GM18505 (cell line): Measurements from ENCODE around the gene PKNOX2.
A peak's percentile ranks its signal among the peaks of the same experiment; 100 is the strongest.

Experiments
- ATAC-seq: cut with Tn5 transposase; IDR thresholded peaks from one replicate; pipeline ENCODE4 v1.9.1; 2021; ENCODE audit not compliant: unreplicated experiment
- POLR2A ChIP-seq: IDR thresholded peaks from 4 replicates; pipeline ENCODE4 v1.6.1; 2011; ENCODE audit warnings: borderline replicate concordance; ENCODE audit not compliant: insufficient read depth, insufficient read length; ENCODE audit errors: extremely low read depth

Gene PKNOX2

DNA sequence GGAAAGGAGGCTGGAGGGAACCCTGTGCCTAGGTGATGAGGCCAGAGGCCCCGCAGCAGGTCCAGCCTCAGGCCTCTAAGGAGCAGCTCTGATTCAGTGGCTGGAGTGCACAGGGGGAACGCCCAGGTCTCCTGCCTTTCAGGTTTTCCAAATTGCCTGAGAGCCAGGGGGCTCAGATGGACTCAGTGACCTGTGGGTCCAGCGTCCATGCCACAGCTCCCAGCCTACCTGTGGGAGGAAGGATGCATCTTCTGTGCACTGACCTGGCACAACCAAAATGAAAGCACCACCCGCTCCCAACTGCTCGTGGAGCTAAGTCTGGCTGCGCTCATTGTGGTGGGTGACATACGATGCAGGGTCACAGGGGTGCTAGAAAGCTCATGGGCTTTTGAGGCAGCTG, 248.7 kb downstream of the PKNOX2 start:
- ATAC-seq, result no peak
- no peak for TF ChIP-seq POLR2A

DNA sequence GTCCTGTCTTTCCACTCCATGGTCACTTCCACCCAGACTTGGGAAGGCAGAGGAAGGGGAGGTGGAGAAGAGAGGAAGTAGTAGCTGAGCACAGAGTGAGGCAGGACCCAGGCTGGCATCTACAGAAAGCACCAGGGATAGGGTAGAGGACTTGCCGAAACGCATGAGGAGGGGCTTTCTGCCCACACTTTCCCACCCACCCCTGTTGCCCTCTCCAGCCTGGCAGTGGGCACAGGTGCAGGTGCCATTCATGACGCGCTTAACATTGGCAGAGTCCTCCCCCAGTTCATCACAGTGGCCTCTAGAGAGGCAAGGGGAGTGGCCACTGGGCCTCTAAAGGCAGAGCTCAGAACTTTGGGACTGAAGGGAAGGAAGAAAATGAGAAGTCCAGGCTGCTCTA, 249.6 kb downstream of the PKNOX2 start:
- no peak for TF ChIP-seq POLR2A

DNA sequence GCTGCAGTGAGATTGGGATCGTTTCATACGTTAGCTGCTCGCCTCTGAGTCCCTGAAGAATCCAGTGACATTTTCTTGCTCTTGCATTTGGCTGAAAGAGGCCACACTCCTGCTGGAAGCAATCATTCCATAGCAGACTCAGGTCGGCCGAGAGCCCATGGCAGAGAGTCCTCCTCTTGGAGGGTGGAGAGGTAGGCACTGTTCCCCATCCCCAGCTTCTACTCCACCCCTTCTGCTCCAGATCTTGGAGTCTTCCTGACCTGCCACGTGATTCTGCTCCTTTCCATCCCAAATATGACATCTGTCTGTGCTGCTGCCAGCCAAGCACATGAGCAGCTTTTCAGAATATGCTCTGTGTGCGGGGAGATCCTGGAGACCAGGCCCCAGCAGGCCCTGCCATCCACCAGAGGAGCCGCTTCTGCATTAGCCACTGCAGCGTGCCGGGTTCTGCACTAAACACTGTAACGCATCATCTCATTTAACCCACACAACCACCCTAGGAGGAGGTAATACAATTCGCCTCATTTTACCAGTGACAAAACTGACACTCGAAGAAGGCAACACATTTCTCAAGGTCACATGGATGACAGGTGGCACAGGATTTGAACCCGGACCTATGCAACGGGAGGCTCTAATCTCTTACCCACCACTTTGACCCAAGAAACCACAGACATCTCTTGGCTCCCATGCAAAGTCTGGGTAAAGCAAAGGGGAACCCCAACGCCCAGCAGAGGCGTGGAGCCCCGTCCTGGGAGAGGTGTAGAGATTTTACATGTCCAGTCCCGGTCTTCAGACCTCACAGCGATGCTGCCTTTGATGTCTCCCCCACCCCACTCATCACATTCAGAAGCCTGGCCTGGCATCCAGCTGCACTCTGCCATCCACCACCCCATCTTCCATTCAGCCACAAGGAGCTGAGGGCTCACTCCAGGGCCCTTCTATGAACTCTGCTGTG, 252.7 kb downstream of the PKNOX2 start:
- TF ChIP-seq POLR2A, result no peak
- no peak for ATAC-seq

More for the DNA sequence above, 249.6 kb downstream of the PKNOX2 start:
- ATAC-seq, result no peak

DNA sequence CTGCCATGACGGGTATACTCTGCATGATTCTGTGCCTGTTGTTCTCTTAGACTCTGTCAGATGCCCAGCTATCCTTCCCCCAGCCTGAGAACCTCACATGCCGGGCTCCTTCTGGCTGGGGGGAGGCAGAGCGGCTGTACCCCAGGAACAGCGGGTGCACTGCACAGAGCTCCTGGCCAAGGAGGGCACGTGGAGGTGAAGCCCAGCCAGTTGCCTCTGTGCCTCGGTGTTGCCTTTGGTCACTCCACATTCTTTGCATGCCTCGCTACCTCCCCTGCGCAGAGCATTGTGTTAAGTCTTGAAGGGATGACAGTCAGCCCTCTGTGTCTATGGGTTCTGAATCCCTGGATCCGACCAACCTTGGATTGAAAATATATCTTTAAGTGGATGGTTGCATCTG, 253.8 kb downstream of the PKNOX2 start:
- TF ChIP-seq POLR2A, result no peak
- no peak for ATAC-seq

DNA sequence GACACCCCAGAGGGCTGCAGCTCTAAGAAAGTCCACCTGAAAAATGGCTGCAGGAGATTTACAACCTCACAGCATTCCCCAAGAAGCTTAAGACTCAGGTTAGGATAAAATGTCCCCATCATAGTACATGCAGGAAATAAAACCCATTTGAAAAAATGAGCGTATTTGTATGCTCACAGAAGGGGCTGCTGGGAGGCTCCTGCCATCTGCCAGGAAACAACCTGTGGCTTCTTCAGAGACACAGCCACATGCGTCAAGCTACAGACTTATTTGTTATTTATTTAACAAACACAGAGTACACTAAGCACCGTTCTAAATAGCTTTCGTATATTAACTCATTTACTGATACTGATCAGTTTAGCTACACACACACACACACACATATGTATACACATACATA, 258.1 kb downstream of the PKNOX2 start:
- no peak for ATAC-seq
- TF ChIP-seq POLR2A, result no peak

DNA sequence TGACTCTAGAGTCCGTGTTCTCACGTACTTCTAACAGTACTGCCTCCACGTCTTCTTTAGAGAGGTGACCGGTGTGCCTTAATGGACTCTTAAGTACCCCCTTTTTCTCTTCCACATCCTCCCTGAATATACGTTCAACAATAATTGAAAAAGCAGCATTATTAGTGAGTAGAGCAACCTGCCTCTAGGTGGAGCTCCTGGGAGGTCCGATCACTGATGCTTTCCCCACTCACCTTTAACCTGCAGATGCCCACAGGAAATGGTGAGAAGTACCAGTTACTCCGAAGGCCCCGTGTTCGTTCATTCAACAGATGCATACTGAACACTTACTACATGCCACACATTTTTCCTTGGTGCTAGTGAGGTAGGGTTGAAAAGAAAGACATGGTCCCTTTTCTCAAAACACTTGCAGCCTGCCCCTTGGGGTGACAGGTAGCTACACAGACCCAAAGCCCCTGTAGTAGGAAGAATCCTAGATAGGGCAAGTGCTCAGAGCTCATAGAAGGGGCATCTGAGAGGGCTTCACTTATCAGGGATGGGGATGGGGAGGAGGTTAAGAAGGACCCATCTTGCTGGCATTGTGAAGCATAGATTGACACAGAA, 258.8 kb downstream of the PKNOX2 start:
- ATAC-seq, result no peak
- TF ChIP-seq POLR2A, result no peak

DNA sequence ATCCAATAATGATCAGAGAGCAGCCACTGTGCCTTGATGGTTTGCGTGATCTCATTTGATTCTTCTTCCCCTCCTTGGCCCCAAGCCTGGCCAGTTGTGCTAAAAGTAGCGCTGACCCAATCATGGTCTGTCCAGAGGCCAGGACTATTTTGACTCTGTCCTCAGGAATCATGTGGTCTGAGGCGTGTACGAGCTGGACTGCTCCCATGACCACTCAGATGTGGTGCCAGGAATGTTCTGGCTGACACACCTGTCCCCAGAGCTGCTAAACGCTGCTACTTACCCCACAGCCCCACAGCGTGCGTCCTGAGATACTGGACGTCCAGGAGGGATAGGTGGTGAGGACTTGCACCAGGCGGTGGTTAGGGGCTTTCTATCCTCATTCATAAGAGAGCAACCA, 261.1 kb downstream of the PKNOX2 start:
- ATAC-seq, result no peak
- no peak for TF ChIP-seq POLR2A

DNA sequence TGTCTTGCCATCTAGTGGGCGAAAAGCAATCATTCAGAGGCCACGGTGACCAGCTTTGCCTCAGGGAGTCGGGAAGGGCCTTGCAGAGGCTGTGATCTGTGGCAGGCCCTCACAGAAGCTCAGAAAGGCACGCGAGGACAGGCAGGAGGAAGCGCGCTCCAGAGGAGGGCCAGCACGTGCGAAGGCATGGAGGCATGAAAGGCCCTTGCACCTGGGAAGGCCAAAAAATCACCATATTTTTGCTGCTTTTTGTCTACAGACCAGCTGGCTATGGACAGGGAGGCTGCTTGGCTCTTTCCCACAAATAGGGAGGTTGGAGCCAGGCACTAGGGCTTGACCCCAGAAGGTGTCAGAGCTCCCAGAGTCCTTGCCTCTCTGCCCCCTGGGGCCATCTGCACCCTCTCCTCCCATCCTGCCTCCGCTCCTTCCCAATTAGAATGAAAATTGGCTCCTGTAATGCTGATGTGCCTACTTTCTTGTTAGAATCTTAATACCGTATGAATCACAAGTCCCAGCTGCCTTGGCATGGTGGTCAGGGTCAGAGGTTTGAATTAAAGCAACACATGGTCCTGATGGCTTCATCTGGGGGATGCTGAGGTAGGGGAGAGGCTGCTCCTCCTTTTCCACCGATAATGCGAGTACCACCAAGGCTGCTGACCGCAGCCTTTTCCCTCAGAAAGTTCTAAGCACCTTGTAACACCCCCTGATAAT, 262.4 kb downstream of the PKNOX2 start:
- no peak for ATAC-seq
- no peak for TF ChIP-seq POLR2A

DNA sequence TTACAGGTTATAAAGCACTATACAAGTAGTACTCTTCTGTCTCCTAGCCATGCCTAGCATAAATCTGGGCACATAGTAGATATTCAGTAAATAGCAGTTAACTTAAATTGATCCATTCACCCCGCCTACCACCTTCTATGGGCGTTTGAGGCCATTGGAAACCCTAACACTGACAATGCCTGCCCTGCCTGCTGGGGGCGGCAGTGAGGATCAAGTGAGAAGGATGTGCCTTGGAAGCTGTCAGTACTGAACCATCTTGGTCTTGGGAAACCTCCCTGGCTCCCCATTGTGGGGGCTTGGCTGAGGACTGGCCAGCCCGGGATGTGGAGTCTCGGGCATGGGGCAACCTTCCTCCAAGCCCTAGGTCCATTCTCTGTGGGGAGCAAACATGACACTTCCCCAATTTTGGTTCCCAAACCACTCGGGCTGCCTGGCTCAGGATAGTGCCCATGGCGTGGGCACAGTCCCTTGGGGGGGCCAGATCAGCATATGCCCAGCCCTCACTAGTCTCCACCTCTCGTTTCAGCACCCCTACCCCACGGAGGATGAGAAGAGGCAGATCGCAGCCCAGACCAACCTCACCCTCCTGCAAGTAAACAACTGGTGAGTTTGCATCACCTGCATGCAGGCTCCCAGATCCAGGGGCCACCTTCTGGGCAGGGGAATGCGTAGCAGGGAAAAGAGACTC, 264.1 kb downstream of the PKNOX2 start:
- no peak for TF ChIP-seq POLR2A
- no peak for ATAC-seq

DNA sequence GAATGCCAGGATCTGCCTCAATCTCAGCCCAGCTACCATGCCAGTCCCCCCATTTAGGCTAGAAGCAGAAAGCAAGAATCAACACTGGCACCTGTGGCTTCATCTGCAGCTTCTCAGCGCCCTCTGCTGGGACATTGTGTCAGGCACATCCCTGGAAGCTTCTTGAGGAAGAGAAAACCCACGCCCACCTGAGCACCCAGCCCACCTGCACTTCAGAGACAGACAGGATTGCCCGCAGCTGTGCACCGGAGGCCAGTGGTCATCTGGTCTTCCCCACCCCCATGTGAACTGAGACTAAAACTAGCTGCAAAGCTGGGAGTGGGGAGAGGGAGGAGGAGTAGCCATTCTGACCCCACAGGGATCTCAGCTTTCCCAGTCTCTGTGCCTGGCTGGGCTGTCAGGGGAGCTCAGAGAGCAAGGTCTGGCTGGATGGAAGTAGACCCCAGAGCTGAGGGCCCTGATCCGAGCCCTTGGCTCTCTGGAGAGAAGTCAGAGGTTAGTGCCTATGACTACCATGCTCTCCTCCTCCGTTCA, 264.7 kb downstream of the PKNOX2 start:
- TF ChIP-seq POLR2A, result no peak
- peak; percentile 58 for ATAC-seq

DNA sequence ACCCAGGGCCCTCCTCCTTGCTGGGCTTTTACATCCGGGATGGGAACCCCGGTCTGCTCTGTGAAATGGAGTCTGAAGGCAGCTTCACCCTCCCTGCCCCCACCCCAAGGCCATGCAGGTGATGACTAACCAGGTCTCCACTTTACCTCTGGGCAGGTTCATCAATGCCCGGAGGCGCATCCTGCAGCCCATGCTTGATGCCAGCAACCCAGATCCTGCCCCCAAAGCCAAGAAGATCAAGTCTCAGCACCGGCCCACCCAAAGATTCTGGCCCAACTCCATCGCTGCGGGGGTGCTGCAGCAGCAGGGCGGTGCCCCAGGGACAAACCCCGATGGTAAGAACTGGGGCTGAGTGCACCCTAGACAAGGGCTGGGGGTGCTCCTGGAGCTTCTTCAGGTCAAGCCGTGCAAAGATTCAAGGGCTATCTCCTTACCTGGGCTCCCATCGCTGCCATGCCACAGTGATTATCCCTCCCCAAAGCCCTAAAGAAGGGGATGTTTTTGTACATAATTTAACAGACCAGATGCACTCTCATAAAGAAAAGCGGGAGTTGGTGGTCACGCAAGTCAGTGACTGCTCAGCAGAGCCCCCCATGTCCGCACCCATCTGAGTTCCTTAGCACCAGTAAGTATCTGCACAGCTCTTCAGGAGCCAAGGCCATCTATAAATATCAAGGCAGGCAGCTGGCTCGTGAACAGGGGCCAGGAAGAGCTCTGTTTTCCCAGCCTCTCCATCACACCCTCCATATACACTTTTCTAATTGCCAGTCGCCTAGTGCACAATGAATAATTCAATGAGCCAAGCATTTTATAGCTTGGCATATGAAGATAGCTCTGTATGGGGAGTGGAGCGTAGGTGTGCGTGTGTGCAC, 265.5 kb downstream of the PKNOX2 start:
- TF ChIP-seq POLR2A, result no peak
- ATAC-seq, result no peak

DNA sequence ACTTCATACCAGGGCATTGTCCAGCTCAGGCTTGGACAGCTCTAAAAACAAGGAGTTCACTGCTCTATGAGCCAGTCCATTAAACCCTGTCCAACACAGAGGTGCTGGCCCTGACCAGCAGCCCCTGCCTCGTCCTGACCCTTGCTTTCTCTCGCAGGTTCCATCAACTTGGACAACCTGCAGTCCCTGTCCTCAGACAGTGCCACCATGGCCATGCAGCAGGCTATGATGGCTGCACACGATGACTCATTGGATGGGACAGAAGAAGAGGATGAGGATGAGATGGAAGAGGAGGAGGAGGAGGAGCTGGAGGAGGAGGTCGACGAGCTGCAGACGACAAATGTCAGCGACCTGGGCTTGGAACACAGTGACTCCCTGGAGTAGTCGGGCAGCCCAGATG, 266.5 kb downstream of the PKNOX2 start:
- TF ChIP-seq POLR2A, result no peak

DNA sequence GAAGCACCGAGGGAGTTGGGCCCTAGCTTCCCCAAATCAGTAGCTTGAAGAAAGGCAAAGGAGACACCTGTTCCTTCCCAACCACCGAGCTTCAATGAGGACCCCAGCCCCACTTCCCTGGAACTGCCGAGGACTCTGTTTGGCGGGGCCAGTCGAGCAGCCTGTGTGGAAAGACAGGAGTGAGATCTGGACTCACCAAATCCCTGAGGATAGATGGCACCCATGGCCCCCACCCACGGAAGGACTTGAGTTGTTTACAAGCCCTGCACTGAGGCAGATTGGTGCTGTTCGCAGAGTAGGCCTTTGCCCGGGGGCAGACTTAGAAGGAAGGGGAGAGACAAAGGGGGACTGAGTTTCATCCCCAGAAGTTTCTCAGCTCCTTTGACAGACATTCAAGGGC, 266.9 kb downstream of the PKNOX2 start:
- no peak for TF ChIP-seq POLR2A
- no peak for ATAC-seq

More for the DNA sequence above, 266.5 kb downstream of the PKNOX2 start:
- ATAC-seq, result no peak
